Measurements from ENCODE around the gene PRSS27.

The PRSS27 gene

DNA sequence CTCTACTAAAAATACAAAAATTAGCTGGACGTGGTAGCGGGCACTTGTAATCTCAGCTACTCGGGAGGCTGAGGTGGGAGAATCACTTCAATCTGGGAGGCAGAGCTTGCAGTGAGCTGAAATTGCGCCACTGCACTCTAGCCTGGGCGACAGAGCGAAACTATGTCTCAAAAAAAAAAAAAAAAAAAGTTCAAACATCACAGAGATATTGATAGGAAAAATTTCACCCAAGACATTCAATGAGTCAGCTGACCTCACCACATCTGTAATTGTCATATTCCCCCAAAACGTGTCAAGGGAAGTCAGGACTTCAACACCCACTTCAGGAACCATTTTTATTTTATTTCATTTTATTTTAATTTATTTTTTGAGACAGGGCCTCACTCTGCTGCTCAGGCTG is 8.0 kb upstream of the PRSS27 start:
- no peaks in the 10 kb centered on the region for H3F3A ChIP-seq (ENCODE audit: low read depth)
- H3K4me2 ChIP-seq (ENCODE audit: low read depth, low read length, poor library complexity, severe bottlenecking): no peak overlapping the region
- H4K20me1 ChIP-seq (ENCODE audit: insufficient read depth, low read length, poor library complexity, severe bottlenecking): no peaks in the 10 kb centered on the region
- no peaks in the 10 kb centered on the region for H3K9me2 ChIP-seq (replicated peaks; ENCODE audit: low read depth, low read length)
- no peaks in the 10 kb centered on the region for H3K36me3 ChIP-seq (ENCODE audit: insufficient read depth, low read length)
- no peak overlapping the region for H3K4me3 ChIP-seq (ENCODE audit: low read length, poor library complexity, severe bottlenecking)
- no peak overlapping the region for H3K9ac ChIP-seq (ENCODE audit: low read depth, low read length, poor library complexity, severe bottlenecking)
- no peaks in the 10 kb centered on the region for H3K79me2 ChIP-seq (ENCODE audit: insufficient read depth, low read length)
- H2AFZ ChIP-seq (ENCODE audit: low read length): no peak overlapping the region
- H3K9me3 ChIP-seq (ENCODE audit: insufficient read depth, low read depth, low read length): no peaks in the 10 kb centered on the region
- H3K27me3 ChIP-seq (ENCODE audit: insufficient read depth, low read length, poor library complexity, severe bottlenecking): no peaks in the 10 kb centered on the region
- H3K4me1 ChIP-seq (ENCODE audit: insufficient read depth, low read length, poor library complexity, severe bottlenecking): no peaks in the 10 kb centered on the region
- no peak for TF ChIP-seq EZH2phosphoT487 (IDR thresholded peaks at IDR 0.05; ENCODE audit: borderline replicate concordance)
- TF ChIP-seq, protein P1, sequence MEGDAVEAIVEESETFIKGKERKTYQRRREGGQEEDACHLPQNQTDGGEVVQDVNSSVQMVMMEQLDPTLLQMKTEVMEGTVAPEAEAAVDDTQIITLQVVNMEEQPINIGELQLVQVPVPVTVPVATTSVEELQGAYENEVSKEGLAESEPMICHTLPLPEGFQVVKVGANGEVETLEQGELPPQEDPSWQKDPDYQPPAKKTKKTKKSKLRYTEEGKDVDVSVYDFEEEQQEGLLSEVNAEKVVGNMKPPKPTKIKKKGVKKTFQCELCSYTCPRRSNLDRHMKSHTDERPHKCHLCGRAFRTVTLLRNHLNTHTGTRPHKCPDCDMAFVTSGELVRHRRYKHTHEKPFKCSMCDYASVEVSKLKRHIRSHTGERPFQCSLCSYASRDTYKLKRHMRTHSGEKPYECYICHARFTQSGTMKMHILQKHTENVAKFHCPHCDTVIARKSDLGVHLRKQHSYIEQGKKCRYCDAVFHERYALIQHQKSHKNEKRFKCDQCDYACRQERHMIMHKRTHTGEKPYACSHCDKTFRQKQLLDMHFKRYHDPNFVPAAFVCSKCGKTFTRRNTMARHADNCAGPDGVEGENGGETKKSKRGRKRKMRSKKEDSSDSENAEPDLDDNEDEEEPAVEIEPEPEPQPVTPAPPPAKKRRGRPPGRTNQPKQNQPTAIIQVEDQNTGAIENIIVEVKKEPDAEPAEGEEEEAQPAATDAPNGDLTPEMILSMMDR (conservative IDR thresholded peaks at IDR 0.05; ENCODE audit: low read length): no peak

DNA sequence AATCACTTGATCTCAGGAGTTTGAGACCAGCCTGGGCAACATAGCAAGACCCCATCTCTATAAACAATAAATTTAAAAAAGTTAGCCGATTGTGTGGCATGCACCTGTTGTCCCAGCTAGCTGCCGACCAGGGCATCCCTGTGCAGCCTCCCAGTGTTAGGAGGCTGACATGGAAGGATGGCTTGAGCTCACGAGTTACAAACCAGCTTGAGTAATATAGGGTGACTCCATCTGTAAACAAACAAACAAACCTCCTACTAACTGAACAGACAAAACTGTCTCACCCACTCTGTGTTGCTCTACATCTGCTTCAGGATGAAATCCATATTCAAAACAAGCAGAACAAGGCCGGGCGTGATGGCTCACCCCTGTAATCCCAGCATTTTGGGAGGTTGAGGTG is 6.9 kb upstream of the PRSS27 start:
- Histone ChIP-seq H3K4me1 (ENCODE audit: insufficient read depth, low read length, poor library complexity, severe bottlenecking) (no peaks in the 10 kb centered on the region), H3K27me3 (ENCODE audit: insufficient read depth, low read length, poor library complexity, severe bottlenecking) (no peaks in the 10 kb centered on the region), H3K4me3 (ENCODE audit: low read length, poor library complexity, severe bottlenecking) (no peak overlapping the region), H4K20me1 (ENCODE audit: insufficient read depth, low read length, poor library complexity, severe bottlenecking) (no peaks in the 10 kb centered on the region), H3F3A (ENCODE audit: low read depth) (no peaks in the 10 kb centered on the region), H3K36me3 (ENCODE audit: insufficient read depth, low read length) (no peaks in the 10 kb centered on the region), H3K79me2 (ENCODE audit: insufficient read depth, low read length) (no peaks in the 10 kb centered on the region), H2AFZ (ENCODE audit: low read length) (no peak overlapping the region), H3K9me3 (ENCODE audit: insufficient read depth, low read depth, low read length) (no peaks in the 10 kb centered on the region), H3K9ac (ENCODE audit: low read depth, low read length, poor library complexity, severe bottlenecking) (no peak overlapping the region), H3K4me2 (ENCODE audit: low read depth, low read length, poor library complexity, severe bottlenecking) (no peak overlapping the region), H3K9me2 (replicated peaks; ENCODE audit: low read depth, low read length) (no peaks in the 10 kb centered on the region)
- TF ChIP-seq, protein P1 (conservative IDR thresholded peaks at IDR 0.05; ENCODE audit: low read length): no peak
- no peak for TF ChIP-seq EZH2phosphoT487 (IDR thresholded peaks at IDR 0.05; ENCODE audit: borderline replicate concordance)

DNA sequence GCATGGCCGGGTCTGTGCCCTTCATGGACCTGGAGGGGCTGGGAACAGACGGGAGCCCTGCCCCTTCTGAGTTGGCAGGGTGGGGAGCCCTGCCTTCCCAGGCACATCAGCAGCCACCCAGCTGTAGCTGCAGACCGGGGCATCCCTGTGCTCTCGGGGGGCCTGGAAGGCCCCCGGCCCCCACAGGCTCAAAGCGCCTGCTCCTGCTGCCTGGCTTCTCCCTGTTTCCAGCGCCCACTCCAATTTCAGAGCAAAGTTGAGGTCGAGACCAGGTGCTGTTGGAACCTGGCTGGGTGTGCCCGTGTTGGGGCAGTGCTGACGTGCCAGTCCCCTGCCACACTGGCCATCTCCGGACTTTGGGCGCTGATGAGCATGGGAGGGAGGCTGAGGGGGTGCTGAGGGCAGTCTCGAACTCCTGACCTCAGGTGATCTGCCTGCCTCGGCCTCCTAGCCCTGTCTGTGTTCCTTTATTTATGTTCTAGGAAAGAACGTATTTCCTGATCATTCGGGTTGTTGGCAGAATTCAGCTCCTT is 4.9 kb upstream of the PRSS27 start:
- no peaks in the 10 kb centered on the region for H3K9me2 ChIP-seq (replicated peaks; ENCODE audit: low read depth, low read length)
- H3K9me3 ChIP-seq (ENCODE audit: insufficient read depth, low read depth, low read length): no peaks in the 10 kb centered on the region
- TF ChIP-seq, protein P1 (conservative IDR thresholded peaks at IDR 0.05; ENCODE audit: low read length): no peak
- no peak for TF ChIP-seq EZH2phosphoT487 (IDR thresholded peaks at IDR 0.05; ENCODE audit: borderline replicate concordance)
- H3K36me3 ChIP-seq (ENCODE audit: insufficient read depth, low read length): no peaks in the 10 kb centered on the region
- H3K4me2 ChIP-seq (ENCODE audit: low read depth, low read length, poor library complexity, severe bottlenecking): no peak overlapping the region
- no peaks in the 10 kb centered on the region for H3K79me2 ChIP-seq (ENCODE audit: insufficient read depth, low read length)
- no peak overlapping the region for H3K9ac ChIP-seq (ENCODE audit: low read depth, low read length, poor library complexity, severe bottlenecking)
- H3K4me3 ChIP-seq (ENCODE audit: low read length, poor library complexity, severe bottlenecking): no peak overlapping the region
- H3K27me3 ChIP-seq (ENCODE audit: insufficient read depth, low read length, poor library complexity, severe bottlenecking): no peaks in the 10 kb centered on the region
- H3K4me1 ChIP-seq (ENCODE audit: insufficient read depth, low read length, poor library complexity, severe bottlenecking): no peaks in the 10 kb centered on the region
- no peaks in the 10 kb centered on the region for H4K20me1 ChIP-seq (ENCODE audit: insufficient read depth, low read length, poor library complexity, severe bottlenecking)
- H2AFZ ChIP-seq (ENCODE audit: low read length): no peak overlapping the region
- H3F3A ChIP-seq (ENCODE audit: low read depth): no peaks in the 10 kb centered on the region

All from Loucy (cell line).